Stimulated activated CD8-positive, alpha-beta memory T cell treated with anti-CD3 and anti-CD28 coated beads, Interleukin-2, amount 100 ng/mL, for 1 hour (primary cell): ENCODE results near the gene ANKS1B.
"Not testable (repeated sequence)": the region's sequence is repeated elsewhere in the genome, so short reads cannot be mapped to it uniquely, and the experiment has no call there.

ENCODE experiments used
- DNase-seq, 2 donors: peaks; one replicate each; pipeline ENCODE4 v3.0.0-alpha.2; 2020; ENCODE audit warnings: low read depth in 2 of 2

ANKS1B gene

GRCh38 chr12:99870085-99870484 lies 114.7 kb downstream of the ANKS1B start:
- DNase-seq, result no peak

- DNase-seq, result no peak
Observed at GRCh38 chr12:99861731-99862130, 123.0 kb downstream of the ANKS1B start.

GRCh38 chr12:99859126-99859525 lies 125.6 kb downstream of the ANKS1B start:
- no peak for DNase-seq

- no peak for DNase-seq
Observed at GRCh38 chr12:99852666-99853065, 132.1 kb downstream of the ANKS1B start.

- no peak for DNase-seq
Observed at GRCh38 chr12:99847936-99848335, 136.8 kb downstream of the ANKS1B start.

GRCh38 chr12:99834710-99835109 lies 150.0 kb downstream of the ANKS1B start:
- DNase-seq, result no peak

- DNase-seq, result no peak
Observed at GRCh38 chr12:99833397-99833796, 151.3 kb downstream of the ANKS1B start.

- no peak for DNase-seq
Observed at GRCh38 chr12:99824900-99825542, 159.7 kb downstream of the ANKS1B start.

- DNase-seq, result no peak
Observed at GRCh38 chr12:99822273-99822672, 162.5 kb downstream of the ANKS1B start.

GRCh38 chr12:99810718-99811593 lies 173.8 kb downstream of the ANKS1B start:
- no peak for DNase-seq

GRCh38 chr12:99809909-99810308 lies 174.8 kb downstream of the ANKS1B start:
- DNase-seq, result no peak

- DNase-seq, result no peak
Observed at GRCh38 chr12:99806304-99806703, 178.4 kb downstream of the ANKS1B start.

- DNase-seq, result no peak
Observed at GRCh38 chr12:99804715-99805114, 180.0 kb downstream of the ANKS1B start.

- no peak for DNase-seq
Observed at GRCh38 chr12:99800605-99801004, 184.1 kb downstream of the ANKS1B start.

- DNase-seq, result not testable (repeated sequence)
Observed at GRCh38 chr12:99797931-99798330, 186.8 kb downstream of the ANKS1B start.

- no peak for DNase-seq
Observed at GRCh38 chr12:99783421-99783820, 201.3 kb downstream of the ANKS1B start.

GRCh38 chr12:99772274-99772673 lies 212.5 kb downstream of the ANKS1B start:
- no peak for DNase-seq

- DNase-seq, result no peak
Observed at GRCh38 chr12:99771659-99772058, 213.1 kb downstream of the ANKS1B start.

- DNase-seq, result no peak
Observed at GRCh38 chr12:99769396-99769980, 215.2 kb downstream of the ANKS1B start.

- DNase-seq, result no peak
Observed at GRCh38 chr12:99768758-99769157, 216.0 kb downstream of the ANKS1B start.

GRCh38 chr12:99767809-99768208 lies 216.9 kb downstream of the ANKS1B start:
- no peak for DNase-seq

- no peak for DNase-seq
Observed at GRCh38 chr12:99766408-99766807, 218.3 kb downstream of the ANKS1B start.
